H1 (cell line): ENCODE data around the gene KCNQ1. TPM values are rescaled to one million over a fixed set of nuclear protein-coding genes. Genes with fewer than 3 reads are reported as not detected.

Experiments
- CHD2 ChIP-seq: IDR thresholded peaks from 2 replicates; pipeline ENCODE4 v1.6.1; 2012; ENCODE audit warnings: low read length, improper control_type of control experiment
- EP300 ChIP-seq, 2 experiments: IDR thresholded peaks; 1 replicate in 1 of 2; 2 replicates in 1 of 2; pipeline ENCODE4 v1.6.1; 2011 to 2012; ENCODE audit warnings: low read depth in 2 of 2, low read length in 2 of 2, mild to moderate bottlenecking in 2 of 2, borderline replicate concordance in 1 of 2, inconsistent platforms in 1 of 2, moderate library complexity in 1 of 2
- FOSL1 ChIP-seq: IDR thresholded peaks from 2 replicates; pipeline ENCODE4 v1.6.1; 2011; ENCODE audit warnings: mild to moderate bottlenecking, low read depth, low read length, moderate library complexity; ENCODE audit not compliant: insufficient read depth
- HDAC2 ChIP-seq, 2 experiments: fragments of 300-600 bp in 1 of 2; sonication (generic) in 1 of 2; IDR thresholded peaks; 2 replicates each; pipeline ENCODE4 v1.6.1; 2011 to 2012; ENCODE audit warnings: low read depth in 2 of 2, low read length in 2 of 2, mild to moderate bottlenecking in 2 of 2, moderate library complexity in 2 of 2, borderline replicate concordance in 1 of 2, inconsistent platforms in 1 of 2
- JUND ChIP-seq: IDR thresholded peaks from 2 replicates; pipeline ENCODE4 v1.6.1; 2011; ENCODE audit warnings: mild to moderate bottlenecking, improper control_type of control experiment, low read length
- POU5F1 ChIP-seq: IDR thresholded peaks from 2 replicates; pipeline ENCODE4 v1.6.1; 2011; ENCODE audit warnings: low read depth, mild to moderate bottlenecking, low read length, moderate library complexity
- ZNF274 ChIP-seq: IDR thresholded peaks from 2 replicates; pipeline ENCODE4 v1.7.0; 2012; ENCODE audit warnings: low read length, borderline replicate concordance; ENCODE audit errors: extremely low read depth
- polyA plus RNA-seq, 7 experiments: library from polyadenylated mRNA; depleted of rRNA in 3 of 7; stranded (reverse) in 5 of 7; unstranded in 2 of 7; fragments of >200 nt in 5 of 7; fragments of 200-250 nt in 2 of 7; gene quantifications; 1 replicate in 5 of 7; 2 replicates in 1 of 7; 4 replicates in 1 of 7; pipeline versions ENCODE4 v1.2.1 to v1.2.3, GENCODE V29; 2011 to 2013; ENCODE audit warnings: missing spikeins in 2 of 7, mixed read lengths in 2 of 7
- total RNA-seq: library from RNA; stranded (reverse); fragmentation: NEBNext Ultra II Directional; extraction: Animal tissue kit (Norgen Biotek cat#: 25700); gene quantifications from 2 replicates; pipeline ENCODE4 v1.2.1, GENCODE V29; 2021
- TF ChIP-seq, protein P1 (sequence below): fragments of 300-600 bp; sonication (generic); IDR thresholded peaks from 2 replicates; pipeline ENCODE4 v1.7.1; 2012; ENCODE audit warnings: low read length, moderate library complexity, mild to moderate bottlenecking, inconsistent platforms; ENCODE audit not compliant: insufficient replicate concordance

KCNQ1 gene
- total and polyA plus RNA-seq, 2 of the 8 experiments (the other 6 are each of a cell fraction or from before 2014, with no cell fraction given): 1.9 to 2.0 TPM

- TF ChIP-seq, protein P1, sequence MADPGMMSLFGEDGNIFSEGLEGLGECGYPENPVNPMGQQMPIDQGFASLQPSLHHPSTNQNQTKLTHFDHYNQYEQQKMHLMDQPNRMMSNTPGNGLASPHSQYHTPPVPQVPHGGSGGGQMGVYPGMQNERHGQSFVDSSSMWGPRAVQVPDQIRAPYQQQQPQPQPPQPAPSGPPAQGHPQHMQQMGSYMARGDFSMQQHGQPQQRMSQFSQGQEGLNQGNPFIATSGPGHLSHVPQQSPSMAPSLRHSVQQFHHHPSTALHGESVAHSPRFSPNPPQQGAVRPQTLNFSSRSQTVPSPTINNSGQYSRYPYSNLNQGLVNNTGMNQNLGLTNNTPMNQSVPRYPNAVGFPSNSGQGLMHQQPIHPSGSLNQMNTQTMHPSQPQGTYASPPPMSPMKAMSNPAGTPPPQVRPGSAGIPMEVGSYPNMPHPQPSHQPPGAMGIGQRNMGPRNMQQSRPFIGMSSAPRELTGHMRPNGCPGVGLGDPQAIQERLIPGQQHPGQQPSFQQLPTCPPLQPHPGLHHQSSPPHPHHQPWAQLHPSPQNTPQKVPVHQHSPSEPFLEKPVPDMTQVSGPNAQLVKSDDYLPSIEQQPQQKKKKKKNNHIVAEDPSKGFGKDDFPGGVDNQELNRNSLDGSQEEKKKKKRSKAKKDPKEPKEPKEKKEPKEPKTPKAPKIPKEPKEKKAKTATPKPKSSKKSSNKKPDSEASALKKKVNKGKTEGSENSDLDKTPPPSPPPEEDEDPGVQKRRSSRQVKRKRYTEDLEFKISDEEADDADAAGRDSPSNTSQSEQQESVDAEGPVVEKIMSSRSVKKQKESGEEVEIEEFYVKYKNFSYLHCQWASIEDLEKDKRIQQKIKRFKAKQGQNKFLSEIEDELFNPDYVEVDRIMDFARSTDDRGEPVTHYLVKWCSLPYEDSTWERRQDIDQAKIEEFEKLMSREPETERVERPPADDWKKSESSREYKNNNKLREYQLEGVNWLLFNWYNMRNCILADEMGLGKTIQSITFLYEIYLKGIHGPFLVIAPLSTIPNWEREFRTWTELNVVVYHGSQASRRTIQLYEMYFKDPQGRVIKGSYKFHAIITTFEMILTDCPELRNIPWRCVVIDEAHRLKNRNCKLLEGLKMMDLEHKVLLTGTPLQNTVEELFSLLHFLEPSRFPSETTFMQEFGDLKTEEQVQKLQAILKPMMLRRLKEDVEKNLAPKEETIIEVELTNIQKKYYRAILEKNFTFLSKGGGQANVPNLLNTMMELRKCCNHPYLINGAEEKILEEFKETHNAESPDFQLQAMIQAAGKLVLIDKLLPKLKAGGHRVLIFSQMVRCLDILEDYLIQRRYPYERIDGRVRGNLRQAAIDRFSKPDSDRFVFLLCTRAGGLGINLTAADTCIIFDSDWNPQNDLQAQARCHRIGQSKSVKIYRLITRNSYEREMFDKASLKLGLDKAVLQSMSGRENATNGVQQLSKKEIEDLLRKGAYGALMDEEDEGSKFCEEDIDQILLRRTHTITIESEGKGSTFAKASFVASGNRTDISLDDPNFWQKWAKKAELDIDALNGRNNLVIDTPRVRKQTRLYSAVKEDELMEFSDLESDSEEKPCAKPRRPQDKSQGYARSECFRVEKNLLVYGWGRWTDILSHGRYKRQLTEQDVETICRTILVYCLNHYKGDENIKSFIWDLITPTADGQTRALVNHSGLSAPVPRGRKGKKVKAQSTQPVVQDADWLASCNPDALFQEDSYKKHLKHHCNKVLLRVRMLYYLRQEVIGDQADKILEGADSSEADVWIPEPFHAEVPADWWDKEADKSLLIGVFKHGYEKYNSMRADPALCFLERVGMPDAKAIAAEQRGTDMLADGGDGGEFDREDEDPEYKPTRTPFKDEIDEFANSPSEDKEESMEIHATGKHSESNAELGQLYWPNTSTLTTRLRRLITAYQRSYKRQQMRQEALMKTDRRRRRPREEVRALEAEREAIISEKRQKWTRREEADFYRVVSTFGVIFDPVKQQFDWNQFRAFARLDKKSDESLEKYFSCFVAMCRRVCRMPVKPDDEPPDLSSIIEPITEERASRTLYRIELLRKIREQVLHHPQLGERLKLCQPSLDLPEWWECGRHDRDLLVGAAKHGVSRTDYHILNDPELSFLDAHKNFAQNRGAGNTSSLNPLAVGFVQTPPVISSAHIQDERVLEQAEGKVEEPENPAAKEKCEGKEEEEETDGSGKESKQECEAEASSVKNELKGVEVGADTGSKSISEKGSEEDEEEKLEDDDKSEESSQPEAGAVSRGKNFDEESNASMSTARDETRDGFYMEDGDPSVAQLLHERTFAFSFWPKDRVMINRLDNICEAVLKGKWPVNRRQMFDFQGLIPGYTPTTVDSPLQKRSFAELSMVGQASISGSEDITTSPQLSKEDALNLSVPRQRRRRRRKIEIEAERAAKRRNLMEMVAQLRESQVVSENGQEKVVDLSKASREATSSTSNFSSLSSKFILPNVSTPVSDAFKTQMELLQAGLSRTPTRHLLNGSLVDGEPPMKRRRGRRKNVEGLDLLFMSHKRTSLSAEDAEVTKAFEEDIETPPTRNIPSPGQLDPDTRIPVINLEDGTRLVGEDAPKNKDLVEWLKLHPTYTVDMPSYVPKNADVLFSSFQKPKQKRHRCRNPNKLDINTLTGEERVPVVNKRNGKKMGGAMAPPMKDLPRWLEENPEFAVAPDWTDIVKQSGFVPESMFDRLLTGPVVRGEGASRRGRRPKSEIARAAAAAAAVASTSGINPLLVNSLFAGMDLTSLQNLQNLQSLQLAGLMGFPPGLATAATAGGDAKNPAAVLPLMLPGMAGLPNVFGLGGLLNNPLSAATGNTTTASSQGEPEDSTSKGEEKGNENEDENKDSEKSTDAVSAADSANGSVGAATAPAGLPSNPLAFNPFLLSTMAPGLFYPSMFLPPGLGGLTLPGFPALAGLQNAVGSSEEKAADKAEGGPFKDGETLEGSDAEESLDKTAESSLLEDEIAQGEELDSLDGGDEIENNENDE: no peak
- TF ChIP-seq FOSL1: no peak
- no peak for TF ChIP-seq CHD2
- no peak for TF ChIP-seq HDAC2 (IDR thresholded peaks at IDR 0.05; ENCODE audit: borderline replicate concordance in 1 of 2, low read depth in 2 of 2, low read length in 2 of 2)
- TF ChIP-seq EP300 (IDR thresholded peaks at IDR 0.05; ENCODE audit: borderline replicate concordance in 1 of 2, low read depth in 2 of 2, low read length in 2 of 2): no peak
- TF ChIP-seq JUND: no peak
- TF ChIP-seq POU5F1: no peak
- TF ChIP-seq ZNF274: no peak
These were observed 67.9 kb downstream of the KCNQ1 start (continued) for GRCh38 chr11:2512431-2513407.
